Islet precursor cell (in vitro differentiated cells): ENCODE data around the gene KIF24.
"Not testable (repeated sequence)": the region's sequence is repeated elsewhere in the genome, so short reads cannot be mapped to it uniquely, and the experiment has no call there.

Experiments used
- DNase-seq: peaks from one replicate; pipeline ENCODE4 v3.0.0-alpha.2; 2018

KIF24 gene, protein sequence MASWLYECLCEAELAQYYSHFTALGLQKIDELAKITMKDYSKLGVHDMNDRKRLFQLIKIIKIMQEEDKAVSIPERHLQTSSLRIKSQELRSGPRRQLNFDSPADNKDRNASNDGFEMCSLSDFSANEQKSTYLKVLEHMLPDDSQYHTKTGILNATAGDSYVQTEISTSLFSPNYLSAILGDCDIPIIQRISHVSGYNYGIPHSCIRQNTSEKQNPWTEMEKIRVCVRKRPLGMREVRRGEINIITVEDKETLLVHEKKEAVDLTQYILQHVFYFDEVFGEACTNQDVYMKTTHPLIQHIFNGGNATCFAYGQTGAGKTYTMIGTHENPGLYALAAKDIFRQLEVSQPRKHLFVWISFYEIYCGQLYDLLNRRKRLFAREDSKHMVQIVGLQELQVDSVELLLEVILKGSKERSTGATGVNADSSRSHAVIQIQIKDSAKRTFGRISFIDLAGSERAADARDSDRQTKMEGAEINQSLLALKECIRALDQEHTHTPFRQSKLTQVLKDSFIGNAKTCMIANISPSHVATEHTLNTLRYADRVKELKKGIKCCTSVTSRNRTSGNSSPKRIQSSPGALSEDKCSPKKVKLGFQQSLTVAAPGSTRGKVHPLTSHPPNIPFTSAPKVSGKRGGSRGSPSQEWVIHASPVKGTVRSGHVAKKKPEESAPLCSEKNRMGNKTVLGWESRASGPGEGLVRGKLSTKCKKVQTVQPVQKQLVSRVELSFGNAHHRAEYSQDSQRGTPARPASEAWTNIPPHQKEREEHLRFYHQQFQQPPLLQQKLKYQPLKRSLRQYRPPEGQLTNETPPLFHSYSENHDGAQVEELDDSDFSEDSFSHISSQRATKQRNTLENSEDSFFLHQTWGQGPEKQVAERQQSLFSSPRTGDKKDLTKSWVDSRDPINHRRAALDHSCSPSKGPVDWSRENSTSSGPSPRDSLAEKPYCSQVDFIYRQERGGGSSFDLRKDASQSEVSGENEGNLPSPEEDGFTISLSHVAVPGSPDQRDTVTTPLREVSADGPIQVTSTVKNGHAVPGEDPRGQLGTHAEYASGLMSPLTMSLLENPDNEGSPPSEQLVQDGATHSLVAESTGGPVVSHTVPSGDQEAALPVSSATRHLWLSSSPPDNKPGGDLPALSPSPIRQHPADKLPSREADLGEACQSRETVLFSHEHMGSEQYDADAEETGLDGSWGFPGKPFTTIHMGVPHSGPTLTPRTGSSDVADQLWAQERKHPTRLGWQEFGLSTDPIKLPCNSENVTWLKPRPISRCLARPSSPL (N-terminal part only)

GRCh38 chr9:34328987-34329832 is at the start of gene KIF24, which contains the start of gene NUDT2:
Gene KIF24, minus strand, starts transcription at chr9:34329268. Its CDS starts 17,922 bp downstream, at chr9:34311346.
Gene NUDT2, plus strand, starts transcription at chr9:34329569. Its CDS starts 9,471 bp downstream, at chr9:34339040.
- DNase-seq = peak; percentile 99

- DNase-seq = peak; percentile 29
Observed at GRCh38 chr9:34378376-34379060, 49.5 kb upstream of the KIF24 start.

GRCh38 chr9:34377404-34377746 is 48.3 kb upstream of the KIF24 start:
- no peak for DNase-seq

DNA sequence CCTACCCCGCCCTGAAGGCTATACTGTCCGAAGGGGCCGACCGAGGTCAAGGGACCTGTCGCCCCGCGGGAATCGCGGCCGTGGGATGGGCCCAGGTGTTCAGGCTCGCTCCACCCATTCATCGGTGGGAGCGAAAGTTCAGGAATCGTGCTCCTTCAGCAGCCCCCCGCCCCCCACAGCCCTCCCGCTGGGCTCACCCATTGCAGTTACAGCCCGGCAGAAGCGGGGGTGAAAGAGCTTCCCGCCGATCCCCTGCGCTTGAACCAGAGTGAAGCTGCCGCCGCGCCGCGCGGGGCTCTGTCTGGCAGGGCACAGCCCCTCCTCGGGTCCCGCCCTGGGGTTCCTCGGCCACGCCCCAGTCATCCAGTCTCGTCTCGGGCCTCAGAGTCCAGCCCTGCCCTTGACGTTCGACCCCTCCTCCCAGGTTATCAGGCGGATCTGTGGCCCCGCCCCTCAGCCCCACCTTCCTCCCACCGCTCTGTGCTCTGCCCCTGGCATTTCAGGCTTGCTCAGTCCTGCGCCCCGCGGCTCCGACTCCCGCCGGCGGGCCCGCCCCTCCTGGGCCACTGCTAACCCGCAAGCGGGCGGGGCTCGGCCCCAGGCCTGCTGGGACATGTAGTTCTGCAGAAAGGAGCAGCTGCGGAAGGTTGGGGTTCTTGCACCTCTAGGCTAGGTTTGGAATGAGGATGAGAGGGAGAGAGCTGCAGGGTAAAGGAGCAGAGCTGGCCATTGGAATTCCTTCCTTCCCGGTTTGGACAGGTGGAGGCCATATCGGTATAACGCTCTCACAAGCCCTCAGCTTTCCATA is 47.7 kb upstream of the KIF24 start, which contains the start of gene MYORG:
Gene MYORG, minus strand, starts transcription at position 303 of the 808 bp plus-strand sequence. CDS start 3,955 bp downstream, outside the sequence.
- DNase-seq = peak; percentile 100

GRCh38 chr9:34375901-34376595 is 47.0 kb upstream of the KIF24 start:
- peak; percentile 82 for DNase-seq

DNA sequence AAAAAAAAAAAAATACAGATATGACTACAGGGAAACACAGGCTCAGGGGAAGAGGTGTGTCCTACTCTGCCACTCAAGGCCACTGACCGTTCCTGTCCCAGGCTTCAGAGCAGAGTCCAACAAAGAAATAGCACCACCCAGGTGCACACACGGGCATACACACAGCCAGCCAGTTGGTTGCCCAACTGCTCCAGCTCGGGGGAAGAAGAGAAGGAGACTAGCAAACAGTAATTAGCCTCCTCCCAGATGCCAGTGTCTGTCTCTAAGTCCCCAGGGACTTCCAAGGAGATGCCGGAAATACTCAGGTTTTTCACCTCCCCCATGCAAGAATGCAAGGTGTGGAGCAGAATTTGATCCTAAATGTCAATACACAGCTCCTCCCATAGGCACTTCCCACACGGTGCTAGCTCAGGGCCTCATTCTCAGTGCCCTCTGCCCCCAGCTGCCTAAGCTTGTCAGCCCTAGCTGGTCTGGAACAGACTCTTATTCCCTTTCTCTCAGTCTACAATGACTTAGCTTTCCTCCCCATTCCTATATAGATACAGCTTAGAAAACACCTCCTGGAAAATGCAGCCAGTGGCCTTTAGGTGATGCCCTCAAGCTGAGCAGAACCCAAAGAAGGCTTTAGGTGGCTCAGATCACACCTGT is 46.0 kb upstream of the KIF24 start:
- DNase-seq = peak; percentile 83

GRCh38 chr9:34374339-34374738 is 45.3 kb upstream of the KIF24 start:
- DNase-seq = no peak

- no peak for DNase-seq
Observed at GRCh38 chr9:34373749-34374148, 44.7 kb upstream of the KIF24 start.

- peak; percentile 91 for DNase-seq
Observed at GRCh38 chr9:34372467-34373011, 43.5 kb upstream of the KIF24 start.

- DNase-seq = no peak
Observed at GRCh38 chr9:34371886-34372466, 42.9 kb upstream of the KIF24 start.

GRCh38 chr9:34370970-34371880 is 42.2 kb upstream of the KIF24 start:
- DNase-seq = no peak

- DNase-seq = no peak
Observed at GRCh38 chr9:34370335-34370969, 41.4 kb upstream of the KIF24 start.

DNA sequence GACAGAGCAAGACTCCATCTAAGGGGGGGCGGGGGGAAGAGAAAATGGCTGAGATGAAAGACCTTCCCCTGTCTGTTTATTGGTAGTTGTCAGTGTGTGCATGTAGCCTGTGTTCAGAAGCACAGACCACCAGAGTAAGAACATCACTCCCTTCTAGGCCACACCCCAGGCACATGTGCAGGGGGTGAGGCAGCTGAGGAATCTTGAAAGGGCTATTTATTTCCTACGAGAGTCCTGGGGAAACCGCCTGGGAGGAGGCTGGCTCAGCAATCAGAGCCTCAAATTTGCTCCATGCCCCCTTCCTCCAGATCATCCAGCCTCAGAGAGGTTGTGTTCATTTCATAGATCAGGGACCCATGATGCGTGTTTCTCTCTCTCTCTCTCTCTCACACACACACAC is 40.6 kb upstream of the KIF24 start:
- no peak for DNase-seq

GRCh38 chr9:34368796-34369195 is 39.7 kb upstream of the KIF24 start:
- DNase-seq = not testable (repeated sequence)

GRCh38 chr9:34367751-34368410 is 38.8 kb upstream of the KIF24 start:
- DNase-seq = not testable (repeated sequence)

DNA sequence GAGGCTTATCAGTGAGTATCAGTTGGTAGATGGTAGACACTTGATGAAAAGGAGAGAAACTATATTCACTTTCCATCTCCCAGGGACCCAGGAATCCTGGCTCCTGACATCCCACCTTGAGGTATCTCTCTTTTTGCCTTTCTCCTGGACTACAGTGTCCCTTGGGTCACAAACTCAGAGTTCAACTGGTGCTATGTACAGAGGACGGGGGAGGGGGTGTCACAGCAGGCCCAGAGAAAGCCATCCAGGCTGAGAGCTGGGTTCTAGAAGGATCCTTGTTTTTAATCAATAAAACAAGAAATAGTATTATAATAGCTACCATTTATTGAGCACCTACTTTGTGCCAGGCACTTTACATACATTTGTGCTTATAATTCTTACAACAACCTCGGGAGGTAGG is 37.3 kb upstream of the KIF24 start:
- no peak for DNase-seq
